Smooth muscle cell of trachea (primary cell): Measurements from ENCODE around the gene CSK. TPM values are rescaled to one million over a fixed set of nuclear protein-coding genes. Genes with fewer than 3 reads are reported as not detected.

Experiments
- total RNA-seq: library from RNA; depleted of rRNA; stranded (reverse); fragments of >200 nt; gene quantifications from 2 replicates; pipeline ENCODE4 v1.2.1, GENCODE V29; 2014

Gene CSK
- 24.4 and 30.9 TPM in 2 replicates for total RNA-seq

DNA sequence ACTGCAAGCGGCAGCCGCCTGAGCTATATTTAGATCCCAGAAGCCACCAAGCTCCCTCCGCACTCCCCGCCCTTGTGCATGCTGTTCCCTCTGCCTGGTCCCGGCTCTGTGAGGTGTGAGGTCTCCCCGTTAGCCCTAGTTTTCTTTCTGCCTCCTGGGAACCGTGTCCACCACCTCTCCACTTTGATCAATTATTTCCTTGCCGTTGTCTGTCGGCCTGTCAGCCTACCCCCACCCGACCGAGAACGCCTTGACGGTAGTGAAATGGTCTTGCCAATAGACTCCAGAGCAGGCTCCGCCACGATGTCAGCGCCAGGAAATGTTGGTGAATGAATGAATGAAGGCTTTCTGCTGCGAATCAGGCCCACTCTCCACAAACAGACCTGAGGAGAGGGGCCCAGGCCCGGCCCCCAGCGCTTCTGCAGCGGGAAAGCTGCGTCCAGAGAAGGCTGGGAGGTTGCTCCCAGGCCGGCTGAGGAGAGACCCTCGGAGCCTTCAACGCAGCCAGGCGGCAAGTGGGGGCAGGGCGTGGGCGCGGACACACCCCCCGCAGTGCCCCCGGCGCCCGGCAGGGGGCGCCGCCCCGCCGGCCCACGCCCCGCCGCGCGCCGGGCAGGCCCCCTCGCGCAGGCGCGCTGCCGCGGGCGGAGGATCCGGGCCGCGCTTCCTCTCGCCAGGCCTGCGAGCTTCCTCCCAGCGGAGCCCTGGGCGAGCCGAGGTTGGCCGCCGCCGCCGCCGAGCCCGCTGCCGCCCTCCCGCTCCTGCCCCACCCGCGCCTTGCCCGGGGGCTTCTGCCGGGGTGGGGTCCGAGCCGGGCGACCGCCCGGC, at the start of gene CSK:
Gene CSK, plus strand, starts transcription at position 650 of the 828 bp plus-strand sequence. CDS start 16,218 bp downstream, outside the sequence.

GRCh38 chr15:74748322-74748946, 33.4 kb upstream of the CSK start, which contains the start of gene CYP1A2:
Gene CYP1A2, plus strand, starts transcription at chr15:74748845. Its CDS starts 894 bp downstream, at chr15:74749739.

GRCh38 chr15:74812533-74812932, 30.7 kb downstream of the CSK start, which contains the start of gene LMAN1L:
Gene LMAN1L, plus strand, starts transcription at chr15:74812835. Its CDS starts 20 bp downstream, at chr15:74812855.

GRCh38 chr15:74826364-74826819, 44.5 kb downstream of the CSK start, which contains the start of gene CPLX3:
Gene CPLX3, plus strand, starts transcription at chr15:74826627. Its CDS starts 77 bp downstream, at chr15:74826704.

GRCh38 chr15:74842581-74843444, 60.9 kb downstream of the CSK start, which contains the start of gene ULK3:
Gene ULK3, minus strand, starts transcription at chr15:74843156. Its CDS starts 51 bp downstream, at chr15:74843105.

Other genes starting within 250 kb of the CSK start
- 1.0 and 1.5 TPM in 2 replicates for gene ARID3B, start 240.9 kb upstream of the CSK start, total RNA-seq
- gene CLK3, start 166.2 kb upstream of the CSK start, total RNA-seq = 46.5 and 60.9 TPM in 2 replicates
- 12.8 and 15.5 TPM in 2 replicates for gene EDC3, start 86.1 kb upstream of the CSK start, total RNA-seq
- gene CYP1A1, start 56.6 kb upstream of the CSK start, total RNA-seq = 1.3 TPM in 1 of 2 replicates, not detected in the other
- gene CYP1A2, start 33.2 kb upstream of the CSK start, total RNA-seq = not detected in 2 replicates
- 0.15 TPM in 1 of 2 replicates, not detected in the other for gene LMAN1L, start 30.8 kb downstream of the CSK start, total RNA-seq
- gene CPLX3, start 44.5 kb downstream of the CSK start, total RNA-seq = not detected in 2 replicates
- gene ULK3, start 61.1 kb downstream of the CSK start, total RNA-seq = 13.7 and 19.2 TPM in 2 replicates
- gene SCAMP2, start 91.3 kb downstream of the CSK start, total RNA-seq = 20.1 and 26.1 TPM in 2 replicates
- 55.3 and 97.9 TPM in 2 replicates for gene MPI, start 108.0 kb downstream of the CSK start, total RNA-seq
- gene FAM219B, start 124.8 kb downstream of the CSK start, total RNA-seq = 43.1 and 59.2 TPM in 2 replicates
- gene COX5A, start 156.0 kb downstream of the CSK start, total RNA-seq = 28.6 and 59.9 TPM in 2 replicates
- gene RPP25, start 174.7 kb downstream of the CSK start, total RNA-seq = 2.0 and 6.3 TPM in 2 replicates
- gene SCAMP5, start 213.5 kb downstream of the CSK start, total RNA-seq = 0.15 and 2.2 TPM in 2 replicates
- gene PPCDC, start 241.5 kb downstream of the CSK start, total RNA-seq = 9.2 and 10.3 TPM in 2 replicates